Stimulated activated CD8-positive, alpha-beta memory T cell treated with anti-CD3 and anti-CD28 coated beads, Interleukin-12 subunit alpha, Interleukin-12 subunit beta, amount 100 ng/mL, for 24 hours (primary cell): Measurements from ENCODE around the gene OR51S1.
"Not testable (repeated sequence)": the region's sequence is repeated elsewhere in the genome, so short reads cannot be mapped to it uniquely, and the experiment has no call there.

ENCODE experiments used
- DNase-seq: peaks from one replicate; pipeline ENCODE4 v3.0.0-alpha.2; 2020; ENCODE audit errors: extremely low read depth

The OR51S1 gene

DNA sequence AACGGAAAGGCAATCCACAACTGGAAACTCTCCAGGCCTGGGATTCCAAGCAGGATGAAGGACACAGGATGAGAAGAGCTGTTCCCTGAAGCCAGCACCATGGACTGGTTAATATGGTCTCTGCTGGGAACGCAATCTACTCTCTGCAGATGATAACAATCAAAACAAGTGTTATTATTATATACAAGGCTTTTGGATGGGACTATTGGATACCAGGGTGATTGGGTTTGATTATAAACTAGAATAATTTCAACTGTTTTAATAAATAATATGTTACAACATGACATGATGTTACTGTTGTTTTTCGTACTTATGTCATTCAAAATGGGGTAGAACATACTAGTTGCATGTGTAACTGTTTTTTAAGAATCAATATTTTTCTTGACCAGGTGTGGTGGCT lies 44.7 kb downstream of the OR51S1 start, which contains the start of gene OR52R1:
OR52R1 (minus strand) TSS at position 101 of the 400 bp plus-strand sequence; CDS start at position 101, 0 bp downstream.
- DNase-seq = no peak

DNA sequence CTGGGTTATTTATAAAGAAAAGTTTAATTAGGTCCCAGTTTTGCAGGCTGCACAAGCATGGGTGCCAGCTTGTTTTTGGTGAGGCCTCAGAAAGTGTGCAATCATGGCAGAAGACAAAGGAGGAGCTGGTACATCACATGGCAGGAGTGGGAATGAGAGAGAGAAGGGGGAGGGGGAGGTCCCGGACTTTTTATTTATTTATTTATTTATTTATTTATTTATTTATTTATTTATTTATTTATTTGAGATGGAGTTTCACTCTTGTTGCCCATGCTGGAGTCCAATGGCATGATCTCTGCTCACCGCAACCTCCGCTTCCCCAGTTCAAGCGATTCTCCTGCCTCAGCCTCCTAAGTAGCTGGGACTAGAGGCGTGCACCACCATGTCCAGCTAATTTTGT lies 47.7 kb downstream of the OR51S1 start:
- DNase-seq = not testable (repeated sequence)

DNA sequence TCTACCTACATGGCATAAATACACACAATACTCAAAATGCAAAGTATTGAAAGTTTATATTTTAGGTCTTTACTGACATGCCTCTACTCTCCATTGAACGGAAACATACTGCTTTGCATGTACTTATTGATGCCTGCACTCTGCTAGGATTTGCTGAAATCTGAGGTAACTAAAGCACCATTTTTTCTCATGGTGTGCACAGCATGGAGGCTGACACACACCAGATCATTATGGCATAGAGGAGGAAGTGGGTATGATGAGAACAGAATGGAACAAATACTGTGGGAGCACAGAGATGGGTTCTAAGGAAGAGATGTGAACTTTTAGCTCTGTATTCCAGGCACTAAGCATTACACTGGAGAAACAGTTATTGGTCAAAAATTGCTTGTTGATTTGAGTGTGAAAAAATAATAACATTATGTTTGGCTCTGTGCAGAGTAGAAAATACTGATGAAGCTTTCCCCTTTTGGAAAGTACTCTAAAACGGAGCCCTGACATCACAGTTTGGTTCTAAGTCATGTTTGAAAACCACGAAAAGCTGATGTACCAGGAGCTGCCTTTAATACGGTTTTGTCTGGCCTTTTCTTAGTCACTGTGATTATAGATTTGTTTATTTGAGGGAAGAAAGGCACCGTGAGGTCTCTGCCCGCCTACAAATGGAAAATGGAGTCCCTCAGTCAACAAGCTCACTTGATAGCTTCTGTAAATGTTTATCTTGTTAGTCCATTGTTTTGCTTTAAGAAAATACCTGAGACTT lies 50.4 kb downstream of the OR51S1 start:
- DNase-seq = no peak
